Stimulated activated naive CD8-positive, alpha-beta T cell treated with anti-CD3 and anti-CD28 coated beads, Interleukin-15, Interleukin-2, amounts not matched to agents 100 ng/mL and 50 ng/mL, for 24 hours (primary cell): ENCODE measurements around the gene MTMR1.
A peak's percentile ranks its signal among the peaks of the same experiment; 100 is the strongest.

ENCODE experiments used
- H3K27ac Mint-ChIP-seq: one replicate; pipeline ENCODE4 v1.8.0; 2021; ENCODE audit warnings: mild to moderate bottlenecking, mixed read lengths
- H3K27me3 Mint-ChIP-seq: one replicate; pipeline ENCODE4 v1.8.0; 2021; ENCODE audit warnings: mixed read lengths
- H3K36me3 Mint-ChIP-seq: one replicate; pipeline ENCODE4 v1.8.0; 2021; ENCODE audit warnings: low read depth, mixed read lengths
- H3K4me1 Mint-ChIP-seq: one replicate; pipeline ENCODE4 v1.8.0; 2021; ENCODE audit warnings: low read depth, mixed read lengths
- H3K4me3 Mint-ChIP-seq: one replicate; pipeline ENCODE4 v1.8.0; 2021; ENCODE audit warnings: mild to moderate bottlenecking, mixed read lengths
- H3K9me3 Mint-ChIP-seq: one replicate; pipeline ENCODE4 v1.8.0; 2021; ENCODE audit warnings: mixed read lengths

Gene MTMR1

GRCh38 chrX:150774798-150775568, 81.8 kb downstream of the MTMR1 start:
- Mint-ChIP-seq H3K27ac (no peak overlapping the region), H3K4me1 (peaks cover 5% of the 10 kb centered on the region), H3K27me3 (no peaks in the 10 kb centered on the region), H3K4me3 (no peak overlapping the region), H3K9me3 (no peaks in the 10 kb centered on the region), H3K36me3 (no peaks in the 10 kb centered on the region)

- Mint-ChIP-seq H3K9me3 (no peaks in the 10 kb centered on the region), H3K36me3 (no peaks in the 10 kb centered on the region), H3K27ac (no peak overlapping the region), H3K4me3 (no peak overlapping the region), H3K4me1 (peaks cover 5% of the 10 kb centered on the region), H3K27me3 (no peaks in the 10 kb centered on the region)
Measured at GRCh38 chrX:150775569-150776350, 82.6 kb downstream of the MTMR1 start.

GRCh38 chrX:150777328-150777992, 84.3 kb downstream of the MTMR1 start:
- Mint-ChIP-seq H3K36me3 (no peaks in the 10 kb centered on the region), H3K27ac (no peak overlapping the region), H3K27me3 (no peaks in the 10 kb centered on the region), H3K4me1 (peaks cover 5% of the 10 kb centered on the region), H3K9me3 (no peaks in the 10 kb centered on the region), H3K4me3 (no peak overlapping the region)

GRCh38 chrX:150779385-150779784, 86.2 kb downstream of the MTMR1 start:
- Mint-ChIP-seq H3K4me3 (no peak overlapping the region), H3K27ac (no peak overlapping the region), H3K4me1 (peaks cover 5% of the 10 kb centered on the region), H3K36me3 (no peaks in the 10 kb centered on the region), H3K27me3 (no peaks in the 10 kb centered on the region), H3K9me3 (no peaks in the 10 kb centered on the region)

- Mint-ChIP-seq H3K27me3 (no peaks in the 10 kb centered on the region), H3K27ac (no peak overlapping the region), H3K4me3 (no peak overlapping the region), H3K36me3 (no peaks in the 10 kb centered on the region), H3K4me1 (peaks cover 5% of the 10 kb centered on the region), H3K9me3 (no peaks in the 10 kb centered on the region)
Measured at GRCh38 chrX:150781677-150782076, 88.5 kb downstream of the MTMR1 start.

- Mint-ChIP-seq H3K9me3 (no peaks in the 10 kb centered on the region), H3K4me1 (no peaks in the 10 kb centered on the region), H3K4me3 (no peak overlapping the region), H3K36me3 (peaks cover 28% of the 10 kb centered on the region), H3K27ac (no peak overlapping the region), H3K27me3 (no peaks in the 10 kb centered on the region)
Measured at GRCh38 chrX:150790021-150790420, 96.8 kb downstream of the MTMR1 start.

GRCh38 chrX:150792949-150793527, 99.8 kb downstream of the MTMR1 start:
- H3K4me3 Mint-ChIP-seq: no peak overlapping the region
- no peaks in the 10 kb centered on the region for H3K4me1 Mint-ChIP-seq
- peaks cover 20% of the 10 kb centered on the region for H3K36me3 Mint-ChIP-seq
- H3K27me3 Mint-ChIP-seq: no peaks in the 10 kb centered on the region
- no peaks in the 10 kb centered on the region for H3K9me3 Mint-ChIP-seq
- no peak overlapping the region for H3K27ac Mint-ChIP-seq

- peaks cover 25% of the 10 kb centered on the region for H3K36me3 Mint-ChIP-seq
- H3K4me1 Mint-ChIP-seq: no peaks in the 10 kb centered on the region
- H3K27me3 Mint-ChIP-seq: no peaks in the 10 kb centered on the region
- no peak overlapping the region for H3K27ac Mint-ChIP-seq
- no peaks in the 10 kb centered on the region for H3K9me3 Mint-ChIP-seq
- no peak overlapping the region for H3K4me3 Mint-ChIP-seq
Measured at GRCh38 chrX:150805736-150806135, 112.5 kb downstream of the MTMR1 start.

GRCh38 chrX:150806827-150807226, 113.6 kb downstream of the MTMR1 start:
- Mint-ChIP-seq H3K27ac (no peak overlapping the region), H3K27me3 (no peaks in the 10 kb centered on the region), H3K4me1 (no peaks in the 10 kb centered on the region), H3K36me3 (peaks cover 25% of the 10 kb centered on the region), H3K4me3 (no peak overlapping the region), H3K9me3 (no peaks in the 10 kb centered on the region)

GRCh38 chrX:150813922-150814321, 120.7 kb downstream of the MTMR1 start:
- Mint-ChIP-seq H3K27ac (peak overlapping the region; percentile 23), H3K9me3 (no peaks in the 10 kb centered on the region), H3K4me1 (peaks cover 18% of the 10 kb centered on the region), H3K4me3 (peak overlapping the region; percentile 20), H3K27me3 (no peaks in the 10 kb centered on the region), H3K36me3 (peaks cover 35% of the 10 kb centered on the region)
